Measurements from ENCODE around the gene MATR3.

GRCh38 chr5:139298242-139298641 lies 4.7 kb downstream of the MATR3 start:
- TF ChIP-seq POLR2A (IDR thresholded peaks at IDR 0.05; ENCODE audit: low read depth, low read length), result no peak
- no peak for TF ChIP-seq POLR2AphosphoS5 (IDR thresholded peaks at IDR 0.05; ENCODE audit: low read depth, low read length)
- TF ChIP-seq TAF1 (IDR thresholded peaks at IDR 0.05; ENCODE audit: borderline replicate concordance, low read depth, low read length), result no peak

All from GM12892 (cell line).